Measurements from ENCODE around the gene SNAPIN. TPM values are rescaled to one million over a fixed set of nuclear protein-coding genes. Genes with fewer than 3 reads are reported as not detected.

Gene SNAPIN
- 71.8 and 89.7 TPM in 2 replicates for total RNA-seq

GRCh38 chr1:153658400-153659174, at the start of gene SNAPIN:
SNAPIN (plus strand) TSS chr1:153658703; CDS start chr1:153658744, 41 bp downstream.

GRCh38 chr1:153612755-153613331, 45.7 kb upstream of the SNAPIN start, which contains the start of gene S100A16:
S100A16 (minus strand) TSS chr1:153613137; CDS start chr1:153608151, 4,986 bp downstream.

GRCh38 chr1:153616144-153616916, 42.2 kb upstream of the SNAPIN start, which contains the start of gene S100A14:
S100A14 (minus strand) TSS chr1:153616325; CDS start chr1:153615858, 467 bp downstream.

GRCh38 chr1:153626904-153627714, 31.4 kb upstream of the SNAPIN start, which contains the start of gene S100A13:
S100A13 (minus strand) TSS chr1:153627505; CDS start chr1:153626472, 1,033 bp downstream.

GRCh38 chr1:153627715-153628626, 30.5 kb upstream of the SNAPIN start, which contains the start of gene S100A1:
S100A1 (plus strand) TSS chr1:153628434; CDS start chr1:153630522, 2,088 bp downstream.

GRCh38 chr1:153633754-153634665, 24.5 kb upstream of the SNAPIN start, which contains the start of gene CHTOP:
CHTOP (plus strand) TSS chr1:153634066; CDS start chr1:153636589, 2,523 bp downstream.

GRCh38 chr1:153670859-153671627, 12.5 kb downstream of the SNAPIN start, which contains the start of gene ILF2:
ILF2 (minus strand) TSS chr1:153670993; CDS start chr1:153670922, 71 bp downstream.

GRCh38 chr1:153678519-153679336, 20.2 kb downstream of the SNAPIN start, which contains the start of gene NPR1:
NPR1 (plus strand) TSS chr1:153678688; CDS start chr1:153679109, 421 bp downstream.

Other genes starting within 250 kb of the SNAPIN start
- not detected in 2 replicates for gene S100A7A, start 242.2 kb upstream of the SNAPIN start, total RNA-seq
- not detected in 2 replicates for gene S100A7, start 198.1 kb upstream of the SNAPIN start, total RNA-seq
- gene S100A6, start 122.7 kb upstream of the SNAPIN start, total RNA-seq: 1,090 and 1,431 TPM in 2 replicates
- 1.4 TPM in 1 of 2 replicates, not detected in the other for gene S100A5, start 117.8 kb upstream of the SNAPIN start, total RNA-seq
- gene S100A4, start 112.9 kb upstream of the SNAPIN start, total RNA-seq: 45.3 and 54.9 TPM in 2 replicates
- 5.8 and 15.8 TPM in 2 replicates for gene S100A3, start 109.4 kb upstream of the SNAPIN start, total RNA-seq
- 0.29 and 2.3 TPM in 2 replicates for gene S100A2, start 92.9 kb upstream of the SNAPIN start, total RNA-seq
- gene S100A16, start 45.6 kb upstream of the SNAPIN start, total RNA-seq: 807 and 927 TPM in 2 replicates
- gene S100A14, start 42.4 kb upstream of the SNAPIN start, total RNA-seq: not detected in 2 replicates
- 262 and 338 TPM in 2 replicates for gene S100A13, start 31.2 kb upstream of the SNAPIN start, total RNA-seq
- not detected in 2 replicates for gene S100A1, start 30.3 kb upstream of the SNAPIN start, total RNA-seq
- 36.0 and 43.8 TPM in 2 replicates for gene CHTOP, start 24.6 kb upstream of the SNAPIN start, total RNA-seq
- gene ILF2, start 12.3 kb downstream of the SNAPIN start, total RNA-seq: 266 and 297 TPM in 2 replicates
- gene NPR1, start 20.0 kb downstream of the SNAPIN start, total RNA-seq: 4.4 and 6.1 TPM in 2 replicates
- gene INTS3, start 69.3 kb downstream of the SNAPIN start, total RNA-seq: 26.5 and 27.6 TPM in 2 replicates
- gene SLC27A3, start 116.7 kb downstream of the SNAPIN start, total RNA-seq: 5.8 and 8.7 TPM in 2 replicates